Ascending aorta (tissue), 2 donors: ENCODE results near the gene MKLN1. TPM values are rescaled to one million over a fixed set of nuclear protein-coding genes. Genes with fewer than 3 reads are reported as not detected.

Source experiments
- DNase-seq, 2 donors: peaks; one replicate each; pipeline ENCODE4 v3.0.0-alpha.2; 2019; ENCODE audit warnings: low spot score in 2 of 2
- H3K27ac ChIP-seq, 2 donors: fragments of 200-600 bp; sonication (generic); one replicate each; pipeline ENCODE4 v1.5.1; 2016 to 2017; ENCODE audit warnings: mild to moderate bottlenecking in 1 of 2
- H3K27me3 ChIP-seq: fragments of 200-600 bp; sonication (generic); one replicate; pipeline ENCODE4 v1.5.1; 2017
- H3K36me3 ChIP-seq, 2 donors: fragments of 200-600 bp; sonication (generic); one replicate each; pipeline ENCODE4 v1.5.1; 2016
- H3K4me1 ChIP-seq, 2 donors: fragments of 200-600 bp; sonication (generic); one replicate each; pipeline ENCODE4 v1.5.1; 2016 to 2017; ENCODE audit warnings: mild to moderate bottlenecking in 1 of 2
- H3K4me3 ChIP-seq, 2 donors: fragments of 200-600 bp; sonication (generic); one replicate each; pipeline ENCODE4 v1.5.1; 2016 to 2017; ENCODE audit warnings: mild to moderate bottlenecking in 1 of 2
- H3K9me3 ChIP-seq, 2 donors: fragments of 200-600 bp; sonication (generic); one replicate each; pipeline ENCODE4 v1.5.1; 2016
- CTCF ChIP-seq, 3 experiments: fragments of 200-600 bp in 2 of 3; fragments of 450-650 bp in 1 of 3; sonication (generic) in 2 of 3; IDR thresholded peaks; one replicate each; pipeline ENCODE4 v1.5.1; 2016 to 2019; ENCODE audit warnings: antibody characterized with exemption in 3 of 3, mild to moderate bottlenecking in 1 of 3, moderate library complexity in 1 of 3
- intact Hi-C: fragments of 100-400 bp; cut with DNase I; formaldehyde crosslinking; loops from one replicate; pipeline ENCODE4 v1.15.1; 2023
- total RNA-seq: library from RNA; depleted of rRNA; stranded (reverse); fragments of >200 nt; gene quantifications from one replicate; pipeline ENCODE4 v1.1.0, GENCODE V29; 2016

Gene MKLN1
- total RNA-seq, 1 donor from 2014 or later = 18.0 TPM

GRCh38 chr7:131529617-131530016 lies 201.9 kb downstream of the MKLN1 start:
- no peak for TF ChIP-seq CTCF (IDR thresholded peaks at IDR 0.05)
- no peak overlapping the region for H3K27ac ChIP-seq
- DNase-seq = no peak

GRCh38 chr7:131530137-131530536 lies 202.5 kb downstream of the MKLN1 start:
- Histone ChIP-seq H3K4me1 (no peaks in the 10 kb centered on the region), H3K36me3 (no peaks in the 10 kb centered on the region), H3K27ac (no peak overlapping the region), H3K9me3 (no peaks in the 10 kb centered on the region), H3K4me3 (no peak overlapping the region), H3K27me3 (no peaks in the 10 kb centered on the region)
- TF ChIP-seq CTCF (IDR thresholded peaks at IDR 0.05) = no peak
- DNase-seq = no peak
- intact Hi-C loops = no loop called here

More at GRCh38 chr7:131529617-131530016, 201.9 kb downstream of the MKLN1 start:
- no peaks in the 10 kb centered on the region for H3K36me3 ChIP-seq
- H3K4me3 ChIP-seq = no peak overlapping the region
- H3K4me1 ChIP-seq = no peaks in the 10 kb centered on the region
- no peaks in the 10 kb centered on the region for H3K9me3 ChIP-seq
- intact Hi-C loops = no loop called here
- no peaks in the 10 kb centered on the region for H3K27me3 ChIP-seq

- Histone ChIP-seq H3K4me1 (no peaks in the 10 kb centered on the region), H3K27ac (peak overlapping the region in 1 of 2 donors; percentile 27), H3K4me3 (no peak overlapping the region), H3K27me3 (no peaks in the 10 kb centered on the region), H3K9me3 (no peaks in the 10 kb centered on the region), H3K36me3 (no peaks in the 10 kb centered on the region)
- intact Hi-C loops = no loop called here
- DNase-seq = no peak
- no peak for TF ChIP-seq CTCF (IDR thresholded peaks at IDR 0.05)
These were observed 205.0 kb downstream of the MKLN1 start for GRCh38 chr7:131532570-131533091.

- DNase-seq = no peak
- Histone ChIP-seq H3K9me3 (no peaks in the 10 kb centered on the region), H3K4me3 (no peak overlapping the region), H3K27me3 (no peaks in the 10 kb centered on the region), H3K27ac (peak overlapping the region in 1 of 2 donors; percentile 27), H3K4me1 (no peaks in the 10 kb centered on the region), H3K36me3 (no peaks in the 10 kb centered on the region)
- no peak for TF ChIP-seq CTCF (IDR thresholded peaks at IDR 0.05)
- intact Hi-C loops = no loop called here
These were observed 205.5 kb downstream of the MKLN1 start for GRCh38 chr7:131533151-131533559.

- no peaks in the 10 kb centered on the region for H3K9me3 ChIP-seq
- DNase-seq = no peak
- no peaks in the 10 kb centered on the region for H3K4me1 ChIP-seq
- intact Hi-C loops = no loop called here
- no peak overlapping the region for H3K4me3 ChIP-seq
- TF ChIP-seq CTCF (IDR thresholded peaks at IDR 0.05) = no peak
- H3K36me3 ChIP-seq = no peaks in the 10 kb centered on the region
- H3K27me3 ChIP-seq = no peaks in the 10 kb centered on the region
- H3K27ac ChIP-seq = peak overlapping the region in 1 of 2 donors; percentile 27
These were observed 206.2 kb downstream of the MKLN1 start for GRCh38 chr7:131533566-131534561.
